ENCODE measurements around the gene SP2. TPM values are rescaled to one million over a fixed set of nuclear protein-coding genes. Genes with fewer than 3 reads are reported as not detected.

SP2 gene
- polyA plus RNA-seq (1.4 to 3.9 TPM (median 2.1 TPM) in 3 replicates), polyA minus RNA-seq (3.7 to 19.6 TPM (median 4.8 TPM) in 3 replicates)
- polyA plus RNA-seq (2011; ENCODE audit: low read depth) = 3.3 TPM
- 4.6 and 5.4 TPM in 2 replicates for polyA plus RNA-seq (2011; cell fraction: cytosol; rRNA removed)
- 12.5 and 13.3 TPM in 2 replicates for polyA plus RNA-seq (2011; cell fraction: nucleus; rRNA removed)
- 9.8 and 11.7 TPM in 2 replicates for polyA plus RNA-seq (2012; ENCODE audit: low replicate concordance)
- polyA minus RNA-seq (2011; cell fraction: cytosol; rRNA and poly(A)+ RNA removed) = 6.7 TPM
- 1.9 and 3.6 TPM in 2 replicates for polyA minus RNA-seq (2011; cell fraction: nucleus; rRNA and poly(A)+ RNA removed)

DNA sequence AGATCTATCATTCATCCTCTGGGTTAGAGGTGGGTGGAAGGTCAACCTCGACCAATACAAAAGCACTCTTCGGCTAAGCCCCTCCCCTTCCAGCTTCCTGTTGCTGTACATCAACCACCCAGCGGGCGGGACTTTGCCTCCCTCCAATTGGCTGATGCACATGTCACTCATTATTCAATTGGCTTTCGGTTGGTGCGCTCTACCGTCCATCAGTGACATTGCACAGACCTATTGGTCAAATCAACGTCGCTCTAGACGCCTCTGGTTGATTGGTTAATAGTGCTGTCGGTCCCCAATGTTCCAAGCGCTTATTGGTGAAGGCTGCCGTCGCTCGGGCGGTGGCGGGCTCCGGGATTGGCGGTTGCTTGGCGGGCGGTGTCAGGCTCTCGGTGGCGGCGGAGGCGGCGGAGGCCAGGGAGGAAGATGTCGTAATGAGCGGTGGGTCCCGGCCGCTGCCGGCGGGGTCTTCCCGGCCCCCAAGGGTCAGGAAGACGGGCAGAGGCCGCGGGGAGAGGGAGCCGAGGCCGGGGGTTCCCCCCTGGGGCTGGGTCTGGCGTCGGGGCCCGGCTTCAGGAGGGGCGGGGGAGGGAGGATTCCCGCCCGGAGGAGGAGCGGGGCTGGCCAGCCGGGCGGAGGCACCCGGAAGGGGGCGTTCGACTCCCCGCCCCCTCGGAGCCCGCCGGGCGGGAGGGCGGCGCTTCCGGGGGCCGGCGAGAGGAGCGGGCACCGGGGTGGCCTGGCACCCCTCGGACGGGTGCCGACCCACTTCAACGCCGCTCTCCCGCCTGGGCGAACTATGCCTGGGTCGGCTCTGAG lies at the start of gene SP2:
Gene SP2, plus strand, starts transcription at position 381 of the 816 bp plus-strand sequence. Its CDS starts 51 bp downstream, at position 432.
- dilution Hi-C loops (cut with MboI; ENCODE audit: extremely low pct_ligation_motif_present, low sequenced_read_pairs) = no loop called here
- H3K27ac ChIP-seq (ENCODE audit: control insufficient read depth, insufficient read depth, low read length) = peak within 1 kb of the TSS; percentile 75
- peak within 1 kb of the TSS; percentile 90 for H3K9ac ChIP-seq (ENCODE audit: control insufficient read depth, extremely low read depth, insufficient read depth, low read length)
- no peaks in the 10 kb centered on the region for H3K9me1 ChIP-seq (ENCODE audit: control insufficient read depth, extremely low read depth, insufficient read depth, low read length)
- no peaks in the 10 kb centered on the region for H3K9me3 ChIP-seq (ENCODE audit: control insufficient read depth, low read depth, low read length)
- DNase-seq (ENCODE audit: low read depth, low spot score) (peak; percentile 100), FAIRE-seq (peak; percentile 84)
- peaks cover 0 to 4% of the 10 kb centered on the region in 2 experiments for H3K36me3 ChIP-seq (ENCODE audit: control insufficient read depth in 2 of 2, extremely low read depth in 1 of 2, insufficient read depth in 2 of 2, low read length in 2 of 2)
- H3K4me2 ChIP-seq (ENCODE audit: control insufficient read depth, extremely low read depth, insufficient read depth, low read depth, low read length) = peak within 1 kb of the TSS; percentile 96
- H2AFZ ChIP-seq (ENCODE audit: control insufficient read depth, low read length) = peak within 1 kb of the TSS; percentile 55
- H3K4me1 ChIP-seq (ENCODE audit: control insufficient read depth, extremely low read depth, insufficient read depth, low read length) = peaks cover 29% of the 10 kb centered on the region
- H3K79me2 ChIP-seq (ENCODE audit: control insufficient read depth, insufficient read depth, low read length) = peaks cover 9% of the 10 kb centered on the region
- TF ChIP-seq, protein P1, sequence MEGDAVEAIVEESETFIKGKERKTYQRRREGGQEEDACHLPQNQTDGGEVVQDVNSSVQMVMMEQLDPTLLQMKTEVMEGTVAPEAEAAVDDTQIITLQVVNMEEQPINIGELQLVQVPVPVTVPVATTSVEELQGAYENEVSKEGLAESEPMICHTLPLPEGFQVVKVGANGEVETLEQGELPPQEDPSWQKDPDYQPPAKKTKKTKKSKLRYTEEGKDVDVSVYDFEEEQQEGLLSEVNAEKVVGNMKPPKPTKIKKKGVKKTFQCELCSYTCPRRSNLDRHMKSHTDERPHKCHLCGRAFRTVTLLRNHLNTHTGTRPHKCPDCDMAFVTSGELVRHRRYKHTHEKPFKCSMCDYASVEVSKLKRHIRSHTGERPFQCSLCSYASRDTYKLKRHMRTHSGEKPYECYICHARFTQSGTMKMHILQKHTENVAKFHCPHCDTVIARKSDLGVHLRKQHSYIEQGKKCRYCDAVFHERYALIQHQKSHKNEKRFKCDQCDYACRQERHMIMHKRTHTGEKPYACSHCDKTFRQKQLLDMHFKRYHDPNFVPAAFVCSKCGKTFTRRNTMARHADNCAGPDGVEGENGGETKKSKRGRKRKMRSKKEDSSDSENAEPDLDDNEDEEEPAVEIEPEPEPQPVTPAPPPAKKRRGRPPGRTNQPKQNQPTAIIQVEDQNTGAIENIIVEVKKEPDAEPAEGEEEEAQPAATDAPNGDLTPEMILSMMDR (optimal IDR thresholded peaks at IDR 0.05 in 1 of 3, IDR thresholded peaks at IDR 0.05 in 1 of 3, conservative IDR thresholded peaks at IDR 0.05 in 1 of 3; ENCODE audit: extremely low read depth in 1 of 3, insufficient read depth in 2 of 3, low read length in 3 of 3) = no peak
- no peak for TF ChIP-seq EZH2 (IDR thresholded peaks at IDR 0.05; ENCODE audit: low read length)
- H4K20me1 ChIP-seq (ENCODE audit: control insufficient read depth, extremely low read depth, insufficient read depth, low read length) = no peaks in the 10 kb centered on the region
- H3K4me3 ChIP-seq (ENCODE audit: control insufficient read depth in 2 of 3, extremely low read depth in 1 of 3, insufficient read depth in 2 of 3, low read depth in 1 of 3, low read length in 3 of 3) = peak within 1 kb of the TSS; percentile 78 to 88 (median 82)
- H3K27me3 ChIP-seq (ENCODE audit: control insufficient read depth, extremely low read depth, insufficient read depth, low read length) = no peaks in the 10 kb centered on the region

DNA sequence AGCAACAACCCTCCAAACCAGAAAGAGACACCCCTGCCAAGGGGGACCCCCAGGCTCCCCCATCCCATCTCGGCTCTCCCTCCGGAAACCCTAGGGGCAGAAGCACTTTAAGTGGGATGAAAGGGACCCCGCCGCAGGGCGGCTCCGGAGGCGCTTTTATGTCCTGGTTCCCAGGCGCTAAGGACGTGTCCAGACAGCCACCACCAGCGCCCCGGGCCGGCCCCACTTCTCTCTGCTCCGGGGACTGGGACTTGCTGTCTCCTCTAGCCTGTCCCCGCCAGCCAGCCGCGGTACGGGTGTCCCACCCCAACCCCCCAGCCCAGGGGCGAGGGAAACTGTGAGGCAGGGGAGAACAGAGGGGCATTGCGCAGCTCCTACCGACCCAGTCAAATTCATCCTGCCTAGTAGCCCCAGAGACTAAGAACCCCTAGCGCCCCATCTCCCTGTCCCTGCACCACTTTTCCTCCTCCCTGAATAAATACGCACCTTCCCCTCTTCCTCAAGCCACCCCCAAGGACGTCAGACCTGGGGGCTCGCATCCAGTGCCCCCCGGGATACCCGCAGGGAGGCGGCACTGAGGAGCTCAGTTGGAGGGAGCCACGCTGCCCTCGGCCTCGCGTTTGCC lies 49.2 kb upstream of the SP2 start:
- FAIRE-seq (no peak), DNase-seq (ENCODE audit: low read depth, low spot score) (no peak)
- Histone ChIP-seq H3K27ac (ENCODE audit: control insufficient read depth, insufficient read depth, low read length) (no peak overlapping the region), H3K4me2 (ENCODE audit: control insufficient read depth, extremely low read depth, insufficient read depth, low read depth, low read length) (peak overlapping the region; percentile 57), H3K79me2 (ENCODE audit: control insufficient read depth, insufficient read depth, low read length) (peaks cover 2% of the 10 kb centered on the region), H4K20me1 (ENCODE audit: control insufficient read depth, extremely low read depth, insufficient read depth, low read length) (no peaks in the 10 kb centered on the region), H3K9me3 (ENCODE audit: control insufficient read depth, low read depth, low read length) (no peaks in the 10 kb centered on the region), H3K4me3 (ENCODE audit: control insufficient read depth in 2 of 3, extremely low read depth in 1 of 3, insufficient read depth in 2 of 3, low read depth in 1 of 3, low read length in 3 of 3) (peak overlapping the region; percentile 7 to 29 (median 15)), H3K4me1 (ENCODE audit: control insufficient read depth, extremely low read depth, insufficient read depth, low read length) (peaks cover 40% of the 10 kb centered on the region), H3K9ac (ENCODE audit: control insufficient read depth, extremely low read depth, insufficient read depth, low read length) (no peak overlapping the region), H3K36me3 (ENCODE audit: control insufficient read depth in 2 of 2, extremely low read depth in 1 of 2, insufficient read depth in 2 of 2, low read length in 2 of 2) (peaks cover 0 to 1% of the 10 kb centered on the region in 2 experiments), H3K9me1 (ENCODE audit: control insufficient read depth, extremely low read depth, insufficient read depth, low read length) (no peaks in the 10 kb centered on the region), H2AFZ (ENCODE audit: control insufficient read depth, low read length) (no peak overlapping the region), H3K27me3 (ENCODE audit: control insufficient read depth, extremely low read depth, insufficient read depth, low read length) (peaks cover 3% of the 10 kb centered on the region)
- dilution Hi-C loops (cut with MboI; ENCODE audit: extremely low pct_ligation_motif_present, low sequenced_read_pairs) = no loop called here
- TF ChIP-seq, protein P1 (optimal IDR thresholded peaks at IDR 0.05 in 1 of 3, IDR thresholded peaks at IDR 0.05 in 1 of 3, conservative IDR thresholded peaks at IDR 0.05 in 1 of 3; ENCODE audit: extremely low read depth in 1 of 3, insufficient read depth in 2 of 3, low read length in 3 of 3) = no peak
- TF ChIP-seq EZH2 (IDR thresholded peaks at IDR 0.05; ENCODE audit: low read length) = no peak

All from keratinocyte (primary cell).